Upper lobe of right lung (tissue), 1 donor: Measurements from ENCODE around the gene C2orf68. TPM values are rescaled to one million over a fixed set of nuclear protein-coding genes. Genes with fewer than 3 reads are reported as not detected.

ENCODE experiments used
- total RNA-seq: library from RNA; stranded (reverse); fragmentation: NEBNext Ultra II Directional; extraction: Animal tissue kit (Norgen Biotek cat#: 25700); gene quantifications from one replicate; pipeline ENCODE4 v1.2.1, GENCODE V29; 2021
- donor health status: DM: no; HTN: yes; CAD: no; lungs with severe emphysema.

Gene C2orf68
- total RNA-seq, 1 donor from 2014 or later: 37.9 TPM

Other genes starting within 250 kb of the C2orf68 start
- 419 TPM for gene CAPG, start 201.7 kb downstream of the C2orf68 start, total RNA-seq
- gene SH2D6, start 193.4 kb downstream of the C2orf68 start, total RNA-seq: 1.0 TPM
- 212 TPM for gene MAT2A, start 72.9 kb downstream of the C2orf68 start, total RNA-seq
- gene GGCX, start 50.6 kb downstream of the C2orf68 start, total RNA-seq: 73.2 TPM
- 235 TPM for gene VAMP8, start 34.5 kb downstream of the C2orf68 start, total RNA-seq
- 84.8 TPM for gene VAMP5, start 27.6 kb downstream of the C2orf68 start, total RNA-seq
- 85.9 TPM for gene RNF181, start 16.3 kb downstream of the C2orf68 start, total RNA-seq
- gene TMEM150A, start 9.4 kb downstream of the C2orf68 start, total RNA-seq: 31.5 TPM
- gene USP39, start 4.1 kb upstream of the C2orf68 start, total RNA-seq: 37.0 TPM
- 14,872 TPM for gene SFTPB, start 56.1 kb upstream of the C2orf68 start, total RNA-seq
- 18.5 TPM for gene GNLY, start 82.3 kb upstream of the C2orf68 start, total RNA-seq
- 93.6 TPM for gene ATOH8, start 141.9 kb upstream of the C2orf68 start, total RNA-seq